ENCODE data around the gene TMEM50A.
"Not testable (repeated sequence)": the region's sequence is repeated elsewhere in the genome, so short reads cannot be mapped to it uniquely, and the experiment has no call there.

TMEM50A gene

DNA sequence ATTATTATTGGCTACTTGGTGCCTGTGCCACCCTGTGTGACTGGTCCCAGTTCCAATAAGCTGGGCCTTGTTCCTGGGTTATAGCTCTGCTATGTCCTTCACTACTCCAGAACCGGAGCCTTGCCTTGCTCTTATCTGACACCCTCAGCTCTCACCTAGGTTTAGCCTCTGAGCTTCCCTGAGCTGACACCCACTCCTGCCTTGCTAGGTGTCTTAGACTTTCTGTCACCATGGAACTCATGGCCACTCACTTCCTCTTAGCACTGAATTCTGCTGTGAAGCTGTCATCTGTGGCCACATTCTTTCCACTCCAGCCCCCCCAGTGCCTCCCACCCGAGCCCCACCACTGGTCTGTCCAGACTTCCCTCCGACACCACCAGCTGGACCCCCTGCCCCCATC is 51.6 kb downstream of the TMEM50A start:
- DNase-seq, result not testable (repeated sequence)

- no peak for DNase-seq
Measured at GRCh38 chr1:25392841-25393240, 54.7 kb downstream of the TMEM50A start.

DNA sequence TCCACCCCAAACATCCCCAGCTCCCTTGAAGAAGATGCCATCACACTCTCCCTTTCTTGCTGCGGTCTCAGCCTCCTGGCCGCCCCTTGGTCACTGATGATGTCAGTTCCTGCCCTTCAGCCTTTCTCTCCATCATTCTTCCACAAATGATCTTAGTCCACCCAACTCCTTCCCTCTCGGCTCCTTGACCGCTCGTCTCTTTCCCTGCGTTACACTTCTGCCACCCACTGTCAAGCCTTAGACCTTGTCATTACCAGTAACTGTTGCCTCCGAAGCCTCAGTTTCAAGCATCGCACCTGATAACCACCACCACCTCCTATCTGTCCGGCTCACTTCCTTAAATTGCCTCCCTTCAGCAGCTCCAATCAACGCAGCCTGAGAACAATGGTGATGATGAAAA is 59.4 kb downstream of the TMEM50A start:
- DNase-seq, result not testable (repeated sequence)

DNA sequence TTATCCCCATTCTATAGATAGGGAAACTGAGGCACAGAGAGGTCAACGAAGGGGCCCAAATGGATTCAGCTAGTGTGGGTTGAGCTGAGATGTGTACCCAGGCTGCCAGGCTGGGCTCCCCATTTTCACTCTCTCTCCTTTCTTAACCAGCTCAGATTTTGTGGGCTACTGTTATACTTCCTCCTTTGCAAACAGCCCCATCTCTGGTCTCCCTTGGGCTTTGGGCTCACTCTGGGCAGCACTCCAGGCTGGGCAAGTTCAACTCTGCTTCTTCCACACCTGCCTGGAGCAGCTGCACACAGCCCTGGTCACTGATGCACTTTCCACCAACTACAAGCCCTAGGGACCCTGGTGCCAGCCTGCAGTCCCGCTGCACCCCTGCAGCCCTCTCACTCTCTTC is 59.9 kb downstream of the TMEM50A start:
- DNase-seq, result not testable (repeated sequence)

DNA sequence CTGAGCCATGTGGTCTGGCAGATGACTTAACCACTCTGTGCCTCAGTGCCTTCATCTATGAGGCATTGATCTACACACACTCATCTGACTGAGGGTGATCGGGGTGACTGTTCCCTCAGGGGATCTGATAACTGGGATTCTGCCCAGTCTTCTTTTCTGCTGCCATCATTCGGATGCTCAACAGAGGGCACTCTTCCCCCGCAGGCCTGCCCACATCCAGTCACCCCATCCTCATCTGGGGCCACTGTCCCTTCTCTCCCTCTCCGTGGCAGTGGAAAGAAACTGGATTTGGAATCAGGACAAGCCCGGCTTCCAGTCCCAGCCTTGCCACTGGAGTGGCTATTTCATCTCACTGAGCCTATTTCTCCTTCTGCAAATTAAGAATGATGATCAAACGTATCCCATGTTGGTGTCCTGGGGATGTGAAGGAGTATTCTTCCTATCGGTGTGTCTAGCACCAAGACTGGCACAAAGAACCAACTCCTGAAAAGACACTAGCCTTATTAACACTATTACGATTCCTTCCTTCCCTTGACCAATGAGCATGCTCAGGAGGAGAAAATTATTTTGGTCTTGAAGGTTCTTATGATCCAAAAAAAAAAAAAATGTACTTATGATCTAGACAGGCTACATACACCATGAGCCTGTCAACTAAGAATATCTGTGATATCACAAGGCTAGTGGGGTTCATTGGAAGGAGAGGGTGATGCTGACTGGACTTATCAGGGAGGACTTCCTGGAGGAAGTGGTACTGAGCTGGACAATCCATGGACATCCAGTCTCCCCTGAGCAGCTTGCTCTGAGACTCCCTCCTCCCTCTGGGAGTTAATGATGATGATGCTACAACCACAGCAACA is 65.0 kb downstream of the TMEM50A start:
- not testable (repeated sequence) for DNase-seq

GRCh38 chr1:25405731-25406305 is 67.7 kb downstream of the TMEM50A start:
- not testable (repeated sequence) for DNase-seq

DNA sequence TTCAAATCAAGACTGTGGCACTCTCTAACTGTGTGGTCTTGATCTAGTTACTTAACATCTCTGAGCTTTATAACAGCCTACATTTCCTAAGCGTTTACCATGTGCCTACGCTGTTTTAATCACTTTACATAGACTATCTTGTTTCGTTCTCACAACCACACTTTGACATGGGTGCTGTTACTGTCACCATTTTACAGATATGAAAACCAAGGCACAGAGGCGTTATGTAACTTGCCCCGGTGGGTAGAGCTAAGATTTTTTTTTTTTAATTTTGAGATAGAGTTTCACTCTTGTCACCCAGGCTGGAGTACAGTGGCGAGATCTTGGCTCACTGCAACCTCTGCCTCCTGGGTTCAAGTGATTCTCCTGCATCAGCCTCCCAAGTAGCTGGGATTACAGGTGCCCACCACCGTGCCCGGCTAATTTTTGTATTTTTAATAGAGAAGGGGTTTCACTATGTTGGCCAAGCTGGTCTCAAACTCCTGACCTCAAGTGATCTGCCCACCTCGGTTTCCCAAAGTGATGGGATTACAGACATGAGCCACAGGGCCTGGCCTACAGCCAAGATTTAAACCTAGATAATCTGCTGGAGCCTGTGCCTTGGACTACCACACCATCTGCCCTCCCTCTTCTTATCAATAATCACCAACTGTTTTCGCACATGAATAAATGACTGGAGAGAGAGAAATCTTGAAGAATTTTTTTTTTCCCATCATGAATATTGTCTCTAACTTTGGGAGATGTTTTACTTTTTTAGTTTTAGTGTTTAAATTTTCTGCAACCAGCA is 71.7 kb downstream of the TMEM50A start:
- not testable (repeated sequence) for DNase-seq
